ENCODE results near the gene CPTP.

The CPTP gene

GRCh38 chr1:1307923-1308755 is 16.5 kb upstream of the CPTP start, which contains the start of the genes ACAP3 and PUSL1:
Gene ACAP3 (minus strand): TSS chr1:1307930. CDS start chr1:1307815, 115 bp downstream.
Gene PUSL1 (plus strand): TSS chr1:1308597. CDS start chr1:1308644, 47 bp downstream.
- Mint-ChIP-seq H3K36me3 (peaks cover 3 to 8% of the 10 kb centered on the region in 2 donors), H3K9me3 (no peaks in the 10 kb centered on the region), H3K4me1 (peaks cover 30 to 45% of the 10 kb centered on the region in 2 donors), H3K27ac (peak within 1 kb of the TSS; percentile 92), H3K4me3 (peak within 1 kb of the TSS; percentile 85 to 89), H3K27me3 (no peaks in the 10 kb centered on the region)
- ATAC-seq (replicated peaks) (peak; percentile 79 to 84), DNase-seq (peak; percentile 88)

- DNase-seq, result no peak
- ATAC-seq (replicated peaks), result no peak
- H3K27me3 Mint-ChIP-seq, result no peaks in the 10 kb centered on the region
- H3K36me3 Mint-ChIP-seq, result peaks cover 9 to 13% of the 10 kb centered on the region in 2 donors
- H3K4me3 Mint-ChIP-seq, result peak overlapping the region; percentile 85 to 89
- H3K9me3 Mint-ChIP-seq, result no peaks in the 10 kb centered on the region
- H3K4me1 Mint-ChIP-seq, result peaks cover 29 to 45% of the 10 kb centered on the region in 2 donors
- H3K27ac Mint-ChIP-seq, result peak overlapping the region; percentile 92
These were observed 15.8 kb upstream of the CPTP start for GRCh38 chr1:1308756-1309250.

GRCh38 chr1:1309251-1310108 is 15.1 kb upstream of the CPTP start:
- Mint-ChIP-seq H3K4me1 (peaks cover 26 to 43% of the 10 kb centered on the region in 2 donors), H3K9me3 (no peaks in the 10 kb centered on the region), H3K27ac (peak overlapping the region; percentile 82), H3K27me3 (no peaks in the 10 kb centered on the region), H3K4me3 (peak overlapping the region; percentile 85 to 89), H3K36me3 (peaks cover 9 to 16% of the 10 kb centered on the region in 2 donors)
- DNase-seq (no peak), ATAC-seq (replicated peaks) (no peak)

GRCh38 chr1:1310109-1310385 is 14.6 kb upstream of the CPTP start:
- Mint-ChIP-seq H3K36me3 (peaks cover 12 to 21% of the 10 kb centered on the region in 2 donors), H3K27ac (peak overlapping the region; percentile 31), H3K4me3 (peak overlapping the region; percentile 85 to 89), H3K27me3 (no peaks in the 10 kb centered on the region), H3K9me3 (no peaks in the 10 kb centered on the region), H3K4me1 (peaks cover 24 to 38% of the 10 kb centered on the region in 2 donors)
- DNase-seq (no peak), ATAC-seq (replicated peaks) (no peak)

GRCh38 chr1:1310476-1311053 is 14.0 kb upstream of the CPTP start:
- H3K4me3 Mint-ChIP-seq, result peak overlapping the region; percentile 13 to 89

GRCh38 chr1:1311107-1312104 is 13.2 kb upstream of the CPTP start:
- H3K27ac Mint-ChIP-seq, result peak overlapping the region; percentile 47
- no peak for ATAC-seq (replicated peaks)
- H3K4me1 Mint-ChIP-seq, result peaks cover 16 to 24% of the 10 kb centered on the region in 2 donors
- H3K9me3 Mint-ChIP-seq, result no peaks in the 10 kb centered on the region
- no peak for DNase-seq
- peaks cover 18 to 28% of the 10 kb centered on the region in 2 donors for H3K36me3 Mint-ChIP-seq
- H3K4me3 Mint-ChIP-seq, result no peak overlapping the region
- H3K27me3 Mint-ChIP-seq, result no peaks in the 10 kb centered on the region

More at GRCh38 chr1:1310476-1311053, 14.0 kb upstream of the CPTP start:
- ATAC-seq (replicated peaks), result no peak
- Mint-ChIP-seq H3K4me1 (peaks cover 23 to 32% of the 10 kb centered on the region in 2 donors), H3K9me3 (no peaks in the 10 kb centered on the region), H3K27ac (no peak overlapping the region), H3K36me3 (peaks cover 14 to 22% of the 10 kb centered on the region in 2 donors), H3K27me3 (no peaks in the 10 kb centered on the region)
- no peak for DNase-seq

GRCh38 chr1:1312450-1313314 is 11.9 kb upstream of the CPTP start:
- DNase-seq (no peak), ATAC-seq (replicated peaks) (no peak)
- no peaks in the 10 kb centered on the region for H3K9me3 Mint-ChIP-seq
- H3K4me3 Mint-ChIP-seq, result no peak overlapping the region
- peaks cover 7 to 14% of the 10 kb centered on the region in 2 donors for H3K4me1 Mint-ChIP-seq
- no peaks in the 10 kb centered on the region for H3K27me3 Mint-ChIP-seq
- H3K27ac Mint-ChIP-seq, result no peak overlapping the region
- H3K36me3 Mint-ChIP-seq, result peaks cover 23 to 32% of the 10 kb centered on the region in 2 donors

GRCh38 chr1:1313500-1314236 is 10.9 kb upstream of the CPTP start:
- peak overlapping the region; percentile 44 for H3K27ac Mint-ChIP-seq
- DNase-seq (no peak), ATAC-seq (replicated peaks) (no peak)
- H3K27me3 Mint-ChIP-seq, result no peaks in the 10 kb centered on the region
- no peak overlapping the region for H3K4me3 Mint-ChIP-seq
- no peaks in the 10 kb centered on the region for H3K9me3 Mint-ChIP-seq
- peaks cover 7 to 16% of the 10 kb centered on the region in 2 donors for H3K4me1 Mint-ChIP-seq
- peaks cover 23 to 36% of the 10 kb centered on the region in 2 donors for H3K36me3 Mint-ChIP-seq

GRCh38 chr1:1314237-1314586 is 10.4 kb upstream of the CPTP start:
- Mint-ChIP-seq H3K27me3 (no peaks in the 10 kb centered on the region), H3K4me1 (peaks cover 7 to 22% of the 10 kb centered on the region in 2 donors), H3K36me3 (peaks cover 24 to 39% of the 10 kb centered on the region in 2 donors), H3K9me3 (no peaks in the 10 kb centered on the region), H3K4me3 (no peak overlapping the region), H3K27ac (no peak overlapping the region)
- ATAC-seq (replicated peaks) (no peak), DNase-seq (no peak)

GRCh38 chr1:1314678-1315335 is 9.8 kb upstream of the CPTP start:
- ATAC-seq (replicated peaks) (no peak), DNase-seq (no peak)
- Mint-ChIP-seq H3K27ac (peak overlapping the region; percentile 11), H3K36me3 (peaks cover 24 to 44% of the 10 kb centered on the region in 2 donors), H3K4me1 (peaks cover 7 to 23% of the 10 kb centered on the region in 2 donors), H3K9me3 (no peaks in the 10 kb centered on the region), H3K27me3 (no peaks in the 10 kb centered on the region), H3K4me3 (no peak overlapping the region)

GRCh38 chr1:1315435-1315954 is 9.1 kb upstream of the CPTP start:
- no peak overlapping the region for H3K27ac Mint-ChIP-seq
- peaks cover 4 to 24% of the 10 kb centered on the region in 2 donors for H3K4me1 Mint-ChIP-seq

More at GRCh38 chr1:1315435-1315954, 9.1 kb upstream of the CPTP start:
- H3K4me3 Mint-ChIP-seq, result no peak overlapping the region
- ATAC-seq (replicated peaks) (no peak), DNase-seq (no peak)
- peaks cover 24 to 49% of the 10 kb centered on the region in 2 donors for H3K36me3 Mint-ChIP-seq
- no peaks in the 10 kb centered on the region for H3K27me3 Mint-ChIP-seq
- H3K9me3 Mint-ChIP-seq, result no peaks in the 10 kb centered on the region
